Mesendoderm (in vitro differentiated cells): ENCODE measurements around the gene WDPCP.

Source experiments
- DNase-seq: peaks from one replicate; pipeline ENCODE4 v3.0.0; 2013
- H2AK5ac ChIP-seq: 2 replicates; pipeline ENCODE4 v1.6.1; 2013; ENCODE audit warnings: low read length, inconsistent platforms
- H2BK120ac ChIP-seq: 2 replicates; pipeline ENCODE4 v1.6.1; 2013; ENCODE audit warnings: low read depth, mild to moderate bottlenecking, low read length, moderate library complexity, mixed read lengths
- H2BK15ac ChIP-seq: replicated peaks from 2 replicates; pipeline ENCODE4 v1.6.1; 2013; ENCODE audit warnings: low read depth, mild to moderate bottlenecking, moderate library complexity
- H2BK5ac ChIP-seq: 2 replicates; pipeline ENCODE4 v1.6.1; 2013; ENCODE audit warnings: low read length, inconsistent platforms
- H3K18ac ChIP-seq: 2 replicates; pipeline ENCODE4 v1.6.1; 2013; ENCODE audit warnings: mild to moderate bottlenecking, low read length, mixed read lengths
- H3K23ac ChIP-seq: one replicate; pipeline ENCODE4 v1.6.1; 2013; ENCODE audit warnings: low read length
- H3K27ac ChIP-seq: 2 replicates; pipeline ENCODE4 v1.5.1; 2013; ENCODE audit warnings: low read depth, mild to moderate bottlenecking, inconsistent platforms, low read length, moderate library complexity
- H3K27me3 ChIP-seq: 2 replicates; pipeline ENCODE4 v1.6.1; 2013; ENCODE audit warnings: low read length, control low read depth, mild to moderate bottlenecking, inconsistent platforms; ENCODE audit not compliant: insufficient read depth, poor library complexity
- H3K36me3 ChIP-seq: 2 replicates; pipeline ENCODE4 v1.6.1; 2013; ENCODE audit warnings: low read length, inconsistent platforms; ENCODE audit not compliant: control insufficient read depth, insufficient read depth
- H3K4ac ChIP-seq: one replicate; pipeline ENCODE4 v1.6.1; 2013; ENCODE audit warnings: low read depth, mild to moderate bottlenecking, low read length, moderate library complexity
- H3K4me1 ChIP-seq: 2 replicates; pipeline ENCODE4 v1.6.1; 2013; ENCODE audit warnings: low read depth, low read length, inconsistent platforms; ENCODE audit not compliant: control insufficient read depth
- H3K4me2 ChIP-seq: 2 replicates; pipeline ENCODE4 v1.6.1; 2013; ENCODE audit warnings: low read length
- H3K4me3 ChIP-seq: 2 replicates; pipeline ENCODE4 v1.5.1; 2013; ENCODE audit warnings: mild to moderate bottlenecking, low read length
- H3K56ac ChIP-seq: one replicate; pipeline ENCODE4 v1.6.1; 2013; ENCODE audit warnings: low read length
- H3K79me1 ChIP-seq: 2 replicates; pipeline ENCODE4 v1.6.1; 2013; ENCODE audit warnings: low read length, inconsistent platforms
- H3K79me2 ChIP-seq: 2 replicates; pipeline ENCODE4 v1.6.1; 2013; ENCODE audit warnings: mild to moderate bottlenecking, low read length; ENCODE audit not compliant: control insufficient read depth, insufficient read depth
- H3K9ac ChIP-seq: 2 replicates; pipeline ENCODE4 v1.6.1; 2013; ENCODE audit warnings: low read length, inconsistent platforms
- H4K5ac ChIP-seq: one replicate; pipeline ENCODE4 v1.6.1; 2013; ENCODE audit warnings: low read length
- H4K8ac ChIP-seq: one replicate; pipeline ENCODE4 v1.6.1; 2013; ENCODE audit warnings: low read depth, mild to moderate bottlenecking, control low read depth, low read length, moderate library complexity
- WGBS: extraction: QIAGEN DNeasy Blood & Tissue Kit; methylation state at CpG from one replicate; pipeline ENCODE4 v1.1.7; 2013; ENCODE audit warnings: low lambda C conversion rate, missing lambda C conversion rate; ENCODE audit not compliant: insufficient coverage; ENCODE audit errors: extremely low coverage; 5-methylcytosine and 5-hydroxymethylcytosine counted together

WDPCP gene

DNA sequence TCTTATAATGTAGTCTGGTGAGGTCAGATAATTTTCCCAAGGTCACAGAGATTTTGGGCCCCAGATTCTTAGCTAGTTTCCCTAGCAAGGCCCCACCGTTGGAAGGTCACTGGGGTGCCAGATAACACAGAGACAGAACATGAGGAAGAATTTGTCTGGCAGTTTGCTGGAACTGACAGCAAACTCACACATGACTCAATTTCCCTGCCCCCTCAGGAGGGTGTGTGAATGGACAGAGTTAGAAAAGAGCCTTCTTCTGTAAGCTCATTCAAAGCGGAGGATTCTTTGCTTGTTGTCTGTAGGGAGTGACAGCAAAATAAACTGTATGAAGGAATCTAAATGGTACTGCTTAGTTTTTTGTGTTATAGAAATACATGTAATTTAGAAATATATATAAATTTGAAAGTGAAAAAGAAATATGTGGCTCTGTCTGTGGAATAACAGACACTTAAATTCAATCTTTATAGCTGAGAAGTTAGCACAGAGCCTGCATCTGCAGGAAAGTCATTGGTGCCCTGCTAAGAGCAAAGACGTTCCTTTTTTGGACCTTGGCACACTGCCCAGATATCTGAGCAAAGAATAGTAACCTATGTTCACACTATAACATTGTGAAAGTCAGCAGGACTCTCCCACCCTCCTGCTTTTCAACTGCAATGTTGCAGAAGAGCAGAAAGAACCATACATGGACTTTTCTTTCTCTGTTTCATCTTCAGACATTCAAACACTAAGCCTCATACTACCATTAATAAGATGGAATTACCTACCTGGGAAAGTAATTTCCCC lies 2.5 kb upstream of the WDPCP start:
- Histone ChIP-seq H2BK15ac (no peak overlapping the region), H2AK5ac (no peak overlapping the region), H3K23ac (no peak overlapping the region), H3K79me1 (peaks cover 16% of the 10 kb centered on the region), H3K27me3 (no peaks in the 10 kb centered on the region), H4K5ac (no peak overlapping the region), H3K4me2 (no peak overlapping the region), H3K4me3 (no peak overlapping the region), H2BK120ac (no peak overlapping the region), H3K36me3 (peaks cover 1% of the 10 kb centered on the region), H3K4me1 (peaks cover 5% of the 10 kb centered on the region), H4K8ac (no peak overlapping the region), H3K18ac (no peak overlapping the region), H3K4ac (no peak overlapping the region), H3K56ac (no peak overlapping the region), H3K79me2 (peaks cover 32% of the 10 kb centered on the region), H2BK5ac (no peak overlapping the region), H3K27ac (no peak overlapping the region), H3K9ac (peak overlapping the region; percentile 39)
- DNase-seq: peak; percentile 53
- no CpG with 5 or more reads among the region's 3 CpGs for WGBS

DNA sequence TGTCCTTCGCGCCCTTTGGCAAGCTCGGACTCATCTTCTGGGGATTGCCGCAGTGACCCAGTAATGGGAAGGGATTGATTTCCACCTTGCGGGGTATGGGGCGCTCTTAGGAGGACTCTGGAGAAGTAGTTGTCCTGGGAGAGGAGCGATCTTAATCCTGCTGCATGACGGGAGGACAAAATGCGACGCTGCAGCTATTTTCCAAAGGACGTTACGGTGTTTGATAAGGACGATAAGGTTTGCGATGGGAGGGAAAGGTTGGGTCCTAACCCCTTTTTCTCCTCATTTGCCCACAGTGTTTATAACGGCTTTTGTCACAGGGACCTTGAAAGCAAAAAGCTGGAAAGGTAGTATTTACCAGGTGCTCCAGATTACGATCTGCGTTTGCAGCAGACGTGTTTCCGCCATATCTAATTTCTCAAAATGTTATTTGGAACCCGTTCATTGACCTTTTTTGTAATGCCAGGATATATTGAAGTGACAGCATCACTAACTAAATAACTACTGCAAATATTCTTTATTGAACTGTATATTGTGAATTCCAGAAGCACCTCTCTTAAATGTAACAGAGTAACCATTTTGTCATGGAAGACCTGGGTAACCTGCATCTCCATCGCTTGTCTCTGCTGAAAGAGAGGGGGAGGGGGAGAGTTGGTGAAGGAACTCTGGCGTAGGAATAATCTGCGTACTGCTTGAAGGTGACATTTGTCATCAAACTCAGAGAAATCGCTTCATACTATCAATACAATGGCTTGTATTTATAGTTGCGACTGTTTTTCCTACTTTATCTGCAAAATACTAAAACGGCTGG lies 1.1 kb upstream of the WDPCP start:
- H4K5ac ChIP-seq: no peak overlapping the region
- H2BK120ac ChIP-seq: no peak overlapping the region
- WGBS: no CpG with 5 or more reads among the region's 26 CpGs
- no peak overlapping the region for H4K8ac ChIP-seq
- H3K4me1 ChIP-seq: peaks cover 5% of the 10 kb centered on the region
- peaks cover 1% of the 10 kb centered on the region for H3K36me3 ChIP-seq
- H3K9ac ChIP-seq: peak overlapping the region; percentile 93
- peaks cover 31% of the 10 kb centered on the region for H3K79me2 ChIP-seq
- H3K56ac ChIP-seq: peak overlapping the region; percentile 94
- H3K4me2 ChIP-seq: peak overlapping the region; percentile 73
- DNase-seq: peak; percentile 73
- H3K4ac ChIP-seq: peak overlapping the region; percentile 25
- H2AK5ac ChIP-seq: no peak overlapping the region
- H2BK15ac ChIP-seq: no peak overlapping the region
- peak overlapping the region; percentile 47 for H2BK5ac ChIP-seq
- no peaks in the 10 kb centered on the region for H3K27me3 ChIP-seq
- H3K79me1 ChIP-seq: peaks cover 16% of the 10 kb centered on the region
- H3K4me3 ChIP-seq: peak overlapping the region; percentile 92
- H3K23ac ChIP-seq: peak overlapping the region; percentile 15
- peak overlapping the region; percentile 52 for H3K27ac ChIP-seq
- H3K18ac ChIP-seq: peak overlapping the region; percentile 12

DNA sequence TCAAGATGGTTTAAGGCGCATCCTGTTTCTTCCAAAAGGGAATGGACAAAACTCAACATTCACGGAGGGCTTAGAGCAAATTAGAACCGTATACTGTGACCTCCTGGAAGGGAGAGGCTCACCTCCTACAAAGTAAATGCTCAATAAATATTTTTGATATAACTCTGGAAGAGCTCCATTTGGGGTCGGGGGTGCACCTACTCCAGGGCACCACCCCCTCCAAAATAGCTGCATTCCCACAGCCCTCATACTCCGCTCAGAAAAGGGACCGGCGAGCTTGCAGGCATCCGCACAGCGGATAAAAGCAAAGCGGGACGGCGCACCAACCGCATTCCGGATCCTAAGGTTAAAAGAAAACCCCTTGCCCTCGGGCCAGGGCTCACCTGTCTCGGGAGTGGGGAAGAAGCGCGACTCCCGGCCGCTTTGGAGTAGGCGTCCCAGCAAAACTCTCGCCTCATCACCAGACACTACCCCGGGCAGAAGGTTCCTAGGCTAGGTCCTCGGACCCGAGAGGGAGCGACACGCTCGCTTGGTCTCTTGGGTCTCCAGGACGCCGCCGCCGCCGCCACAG lies 378 bp downstream of the WDPCP start:
- H3K4me2 ChIP-seq: peak overlapping the region; percentile 90
- peaks cover 5% of the 10 kb centered on the region for H3K4me1 ChIP-seq
- peaks cover 1% of the 10 kb centered on the region for H3K36me3 ChIP-seq
- peaks cover 12% of the 10 kb centered on the region for H3K79me1 ChIP-seq
- H3K27ac ChIP-seq: peak overlapping the region; percentile 21
- peak overlapping the region; percentile 81 for H3K9ac ChIP-seq
- H3K79me2 ChIP-seq: peaks cover 28% of the 10 kb centered on the region
- H3K4ac ChIP-seq: no peak overlapping the region
- H2BK5ac ChIP-seq: no peak overlapping the region
- no peak overlapping the region for H3K23ac ChIP-seq
- H3K27me3 ChIP-seq: no peaks in the 10 kb centered on the region
- no peak overlapping the region for H2BK15ac ChIP-seq
- no peak overlapping the region for H2BK120ac ChIP-seq
- peak overlapping the region; percentile 91 for H3K56ac ChIP-seq
- H4K8ac ChIP-seq: no peak overlapping the region
- WGBS: no CpG with 5 or more reads among the region's 33 CpGs
- no peak for DNase-seq
- H2AK5ac ChIP-seq: no peak overlapping the region
- H3K4me3 ChIP-seq: peak overlapping the region; percentile 45
- no peak overlapping the region for H3K18ac ChIP-seq
- no peak overlapping the region for H4K5ac ChIP-seq

DNA sequence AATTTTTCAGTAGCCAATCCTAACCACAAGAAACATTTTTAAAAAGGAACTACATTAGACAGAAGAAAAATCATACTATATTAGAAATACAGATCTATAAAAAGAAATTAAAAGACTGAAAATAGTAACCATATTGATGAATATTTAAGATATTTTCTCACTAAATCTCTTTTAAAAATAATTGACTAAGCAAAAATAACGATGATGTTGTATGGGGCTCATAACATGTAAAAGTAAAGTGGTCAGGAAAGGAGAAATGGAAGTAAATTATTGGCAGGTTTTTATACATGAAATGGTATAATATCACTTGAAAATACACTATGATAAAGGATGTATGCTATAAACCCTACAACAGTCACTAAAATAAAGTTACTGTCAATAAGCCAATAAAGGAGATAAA lies 5.4 kb downstream of the WDPCP start:
- no peaks in the 10 kb centered on the region for H3K36me3 ChIP-seq
- no peak overlapping the region for H3K4ac ChIP-seq
- H3K56ac ChIP-seq: no peak overlapping the region
- peaks cover 2% of the 10 kb centered on the region for H3K79me1 ChIP-seq
- H3K4me3 ChIP-seq: no peak overlapping the region
- no peak overlapping the region for H4K5ac ChIP-seq
- H3K23ac ChIP-seq: no peak overlapping the region
- no peak overlapping the region for H4K8ac ChIP-seq
- H2BK120ac ChIP-seq: no peak overlapping the region
- no peaks in the 10 kb centered on the region for H3K4me1 ChIP-seq
- no peak overlapping the region for H3K18ac ChIP-seq
- no peaks in the 10 kb centered on the region for H3K27me3 ChIP-seq
- H2BK15ac ChIP-seq: no peak overlapping the region
- no peak overlapping the region for H2BK5ac ChIP-seq
- no peak overlapping the region for H3K9ac ChIP-seq
- H3K79me2 ChIP-seq: peaks cover 2% of the 10 kb centered on the region
- no CpG with 5 or more reads among the region's 1 CpG for WGBS
- DNase-seq: no peak
- H3K4me2 ChIP-seq: no peak overlapping the region
- no peak overlapping the region for H2AK5ac ChIP-seq
- H3K27ac ChIP-seq: no peak overlapping the region

DNA sequence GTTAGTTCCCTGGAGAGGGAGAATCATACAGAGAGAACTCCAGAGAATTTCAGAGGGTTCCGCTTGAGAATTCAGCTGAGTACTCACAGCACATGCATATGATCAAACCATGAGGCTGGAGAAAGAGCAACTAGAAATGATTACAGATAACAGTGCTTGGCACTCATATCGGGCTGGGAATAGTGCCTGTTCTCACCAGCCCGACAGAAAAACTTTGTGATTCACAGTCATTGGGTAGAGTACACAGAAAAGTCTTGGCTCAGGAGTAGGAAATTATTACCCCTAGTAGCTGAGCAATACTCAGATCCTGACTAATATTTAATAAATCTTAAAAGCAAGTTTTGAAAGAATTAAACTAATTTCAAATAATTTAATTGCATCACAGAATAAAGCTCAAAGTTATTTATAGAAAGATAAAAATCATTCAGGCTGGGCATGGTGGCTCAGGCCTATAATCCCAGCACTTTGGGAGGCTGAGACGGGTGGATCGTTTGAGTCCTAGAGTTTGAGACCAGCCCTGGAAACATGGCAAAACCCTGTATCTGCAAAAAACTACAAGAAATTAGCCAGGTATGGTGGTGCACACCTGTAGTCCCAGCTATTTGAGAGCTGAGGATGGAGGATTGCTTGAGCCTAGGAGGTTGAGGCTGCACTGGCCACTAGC lies 6.8 kb downstream of the WDPCP start:
- Histone ChIP-seq H3K4me1 (no peaks in the 10 kb centered on the region), H4K5ac (no peak overlapping the region), H3K27me3 (no peaks in the 10 kb centered on the region), H3K23ac (no peak overlapping the region), H3K4me2 (no peak overlapping the region), H3K56ac (no peak overlapping the region), H2AK5ac (no peak overlapping the region), H3K36me3 (no peaks in the 10 kb centered on the region), H3K4ac (no peak overlapping the region), H3K27ac (no peak overlapping the region), H3K79me2 (no peaks in the 10 kb centered on the region), H3K18ac (peak overlapping the region; percentile 51), H2BK120ac (no peak overlapping the region), H2BK5ac (no peak overlapping the region), H2BK15ac (peak overlapping the region; percentile 19), H3K79me1 (no peaks in the 10 kb centered on the region), H3K4me3 (no peak overlapping the region), H3K9ac (no peak overlapping the region), H4K8ac (peak overlapping the region; percentile 86)
- no peak for DNase-seq
- no CpG with 5 or more reads among the region's 5 CpGs for WGBS
